ENCODE results near the gene GLI2. TPM values are rescaled to one million over a fixed set of nuclear protein-coding genes. Genes with fewer than 3 reads are reported as not detected.

Gene GLI2
- total and polyA plus RNA-seq, 2 experiments from 2014 or later: 53.6 to 57.0 TPM

DNA sequence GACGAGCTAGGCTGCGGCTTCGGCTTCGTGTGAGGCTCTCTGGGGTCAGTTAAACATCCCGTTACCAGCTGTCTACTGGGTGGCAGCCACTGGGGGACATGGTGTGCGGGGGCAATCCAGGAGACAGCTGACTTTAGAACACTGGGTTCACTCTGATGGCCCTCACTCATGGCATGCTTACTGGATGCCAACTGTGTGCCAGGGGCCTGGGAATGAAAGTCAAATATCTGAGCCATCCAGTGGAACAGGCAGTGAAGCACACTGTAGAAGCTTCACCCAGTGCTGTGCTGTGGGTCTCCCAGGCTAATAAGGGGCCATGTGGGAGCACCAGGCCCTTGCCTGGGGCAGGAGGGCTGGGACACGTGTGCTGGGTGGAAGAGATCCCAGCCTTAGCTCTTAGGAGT, 48.3 kb downstream of the GLI2 start:
- peak overlapping the region; percentile 69 for H3K27ac Mint-ChIP-seq
- peak overlapping the region; percentile 7; the same call in 1 of the 3 replicates for H3K4me3 Mint-ChIP-seq
- H3K27me3 ChIP-seq (ENCODE audit: insufficient read depth): no peaks in the 10 kb centered on the region
- no peak overlapping the region for H3K4me3 ChIP-seq
- peaks cover 22% of the 10 kb centered on the region for H3K27me3 Mint-ChIP-seq (ENCODE audit: insufficient read depth, low read depth, poor library complexity)
- no peaks in the 10 kb centered on the region for H3K9me3 Mint-ChIP-seq
- peak overlapping the region; percentile 59 for H3K4me2 ChIP-seq
- ATAC-seq (no peak), DNase-seq (ENCODE audit: low spot score) (no peak)
- H3K27ac ChIP-seq (ENCODE audit: low read depth): no peak overlapping the region
- peaks cover 72% of the 10 kb centered on the region for H3K4me1 ChIP-seq (ENCODE audit: insufficient read depth)
- H3F3A ChIP-seq (replicated peaks; ENCODE audit: low read depth): peaks cover 46% of the 10 kb centered on the region
- peaks cover 16% of the 10 kb centered on the region; the same call in 1 of the 2 replicates for H4K20me1 ChIP-seq (replicated peaks; ENCODE audit: insufficient read depth)
- no peak overlapping the region for H2AFZ ChIP-seq
- H3K36me3 ChIP-seq (ENCODE audit: insufficient read depth): no peaks in the 10 kb centered on the region
- H3K36me3 Mint-ChIP-seq (ENCODE audit: low read depth): no peaks in the 10 kb centered on the region; the same call in 2 of the 3 replicates
- TF ChIP-seq NANOG (IDR thresholded peaks at IDR 0.05; ENCODE audit: borderline replicate concordance) (no peak), EZH2phosphoT487 (IDR thresholded peaks at IDR 0.05; ENCODE audit: unreplicated experiment) (no peak), EZH2 (IDR thresholded peaks at IDR 0.05; ENCODE audit: low read depth, unreplicated experiment) (no peak), POLR2AphosphoS5 (IDR thresholded peaks at IDR 0.05; ENCODE audit: low read depth) (no peak), ZNF114 (CRISPR knock-in tag; IDR thresholded peaks at IDR 0.05) (no peak)
- H3K4me1 Mint-ChIP-seq: peaks cover 79% of the 10 kb centered on the region
- H3K79me2 ChIP-seq (replicated peaks; ENCODE audit: insufficient read depth): peaks cover 92% of the 10 kb centered on the region
- H3K9me2 ChIP-seq (ENCODE audit: insufficient read depth): no peaks in the 10 kb centered on the region
